Neural cell (in vitro differentiated cells): ENCODE data around the gene PPM1H.

Experiments used
- CTCF ChIP-seq: fragments of 450-650 bp; IDR thresholded peaks from 2 replicates; pipeline ENCODE4 v1.5.1; 2014; ENCODE audit warnings: antibody characterized with exemption, mild to moderate bottlenecking, moderate library complexity; ENCODE audit not compliant: poor library complexity, severe bottlenecking
- EP300 ChIP-seq: fragments of 450-650 bp; conservative IDR thresholded peaks from 2 replicates; pipeline ENCODE4 v1.6.1; 2014; ENCODE audit warnings: antibody characterized with exemption, mild to moderate bottlenecking, moderate library complexity; ENCODE audit not compliant: poor library complexity, severe bottlenecking
- EZH2 ChIP-seq: fragments of 200-600, 300-800 bp; shearing (Covaris generic), sonication (generic); IDR thresholded peaks from 2 replicates; pipeline ENCODE4 v1.6.1; 2014; ENCODE audit warnings: antibody characterized with exemption, low read length, borderline replicate concordance, mild to moderate bottlenecking; ENCODE audit not compliant: insufficient read depth, poor library complexity, severe bottlenecking
- MXI1 ChIP-seq: fragments of 450-650 bp; conservative IDR thresholded peaks from 2 replicates; pipeline ENCODE4 v1.6.1; 2014; ENCODE audit warnings: antibody characterized with exemption, mild to moderate bottlenecking; ENCODE audit not compliant: poor library complexity, severe bottlenecking
- REST ChIP-seq: IDR thresholded peaks from 2 replicates; pipeline ENCODE4 v1.6.1; 2012; ENCODE audit warnings: borderline replicate concordance
- SMC3 ChIP-seq: fragments of 450-650 bp; conservative IDR thresholded peaks from 2 replicates; pipeline ENCODE4 v1.6.1; 2014; ENCODE audit warnings: antibody characterized with exemption, mild to moderate bottlenecking, moderate library complexity; ENCODE audit not compliant: poor library complexity

DNA sequence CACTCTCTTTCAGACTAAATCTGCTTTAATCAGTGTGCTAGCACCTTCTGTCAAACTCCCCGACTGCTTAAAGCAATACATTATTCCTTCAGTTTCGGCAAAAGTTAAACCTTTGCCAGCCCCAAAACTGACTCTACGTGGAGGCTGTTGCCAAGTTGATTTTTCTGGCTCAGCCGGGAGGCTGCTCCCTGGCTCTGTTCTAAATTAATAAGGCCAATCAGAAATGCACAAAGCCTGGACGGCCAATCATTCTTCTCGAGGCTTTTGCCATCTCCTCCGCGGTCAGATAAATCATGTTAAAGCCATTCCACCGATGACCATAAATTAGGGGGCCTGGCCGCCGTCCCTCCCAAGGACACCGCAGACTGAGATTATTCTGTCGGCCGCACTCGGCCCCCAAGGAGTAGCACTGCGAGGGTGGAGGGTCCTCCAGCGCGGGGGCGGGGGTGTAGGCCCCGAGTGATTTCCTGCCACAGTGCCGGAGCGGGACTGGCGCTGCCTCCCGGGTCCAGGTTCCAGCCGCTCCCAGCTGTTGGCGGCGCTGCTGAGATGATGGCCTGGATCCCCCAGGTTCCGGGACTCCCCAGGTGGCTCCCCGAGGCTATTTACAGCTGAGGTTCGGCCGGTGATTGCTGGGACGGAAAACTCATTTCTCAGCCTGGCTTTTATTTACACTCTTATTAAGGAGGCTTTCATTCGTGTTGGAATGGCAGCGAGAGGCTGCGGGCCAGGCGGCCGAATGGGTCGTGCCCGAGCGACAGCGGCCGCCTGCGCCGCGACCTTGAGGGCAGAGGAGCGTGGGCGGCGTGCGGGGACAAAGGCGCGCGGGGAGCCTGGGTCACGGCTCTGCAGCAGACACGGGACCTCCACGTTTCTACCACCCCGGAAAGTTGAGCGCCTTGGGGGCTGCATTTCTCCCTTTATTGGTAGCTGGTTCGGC, 303.2 kb downstream of the PPM1H start:
- no peak for TF ChIP-seq SMC3
- peak; percentile 17 for TF ChIP-seq CTCF
- no peak for TF ChIP-seq REST
- TF ChIP-seq EP300, result no peak
- TF ChIP-seq MXI1, result no peak
- TF ChIP-seq EZH2, result no peak
